Sigmoid colon (tissue), 7 donors: ENCODE measurements around the gene BET1. TPM values are rescaled to one million over a fixed set of nuclear protein-coding genes. Genes with fewer than 3 reads are reported as not detected.

Experiments used
- DNase-seq: peaks from one replicate; pipeline ENCODE4 v3.0.0-alpha.2; 2019
- H3K27ac ChIP-seq, 4 donors: fragments of 200-600 bp; sonication (generic); one replicate each; pipeline ENCODE4 v1.5.1; 2016 to 2019; ENCODE audit warnings: mild to moderate bottlenecking in 1 of 4
- H3K27me3 ChIP-seq, 3 donors: fragments of 200-600 bp; sonication (generic); one replicate each; pipeline ENCODE4 v1.5.1; 2019; ENCODE audit warnings: mild to moderate bottlenecking in 1 of 3
- H3K36me3 ChIP-seq, 4 donors: fragments of 200-600 bp; sonication (generic); one replicate each; pipeline ENCODE4 v1.5.1; 2016 to 2019
- H3K4me1 ChIP-seq, 4 donors: fragments of 200-600 bp; sonication (generic); one replicate each; pipeline ENCODE4 v1.5.1; 2017 to 2019
- H3K4me3 ChIP-seq, 4 donors: fragments of 200-600 bp; sonication (generic); one replicate each; pipeline ENCODE4 v1.5.1; 2017 to 2019; ENCODE audit warnings: mild to moderate bottlenecking in 2 of 4, moderate library complexity in 1 of 4
- H3K9me3 ChIP-seq, 4 donors: fragments of 200-600 bp in 3 of 4; sonication (generic) in 3 of 4; one replicate each; pipeline versions ENCODE4 v1.5.1 to v1.6.1; 2013 to 2019
- EP300 ChIP-seq, 4 donors: sonication (generic); formaldehyde crosslinking; IDR thresholded peaks; one replicate each; pipeline ENCODE4 v1.6.1; 2017; ENCODE audit warnings: antibody characterized with exemption in 4 of 4
- POLR2A ChIP-seq, 2 donors: fragments of 450-650 bp; IDR thresholded peaks; one replicate each; pipeline ENCODE4 v1.6.1; 2016; ENCODE audit warnings: antibody characterized with exemption in 2 of 2, mild to moderate bottlenecking in 2 of 2, moderate library complexity in 2 of 2
- POLR2AphosphoS5 ChIP-seq, 4 donors: sonication (generic); formaldehyde crosslinking; IDR thresholded peaks; one replicate each; pipeline ENCODE4 v1.6.1; 2017; ENCODE audit warnings: antibody characterized with exemption in 4 of 4
- WGBS, 2 donors: extraction: QIAGEN DNeasy Blood & Tissue Kit; methylation state at CpG; one replicate each; pipeline ENCODE4 v1.1.7; 2013; 5-methylcytosine and 5-hydroxymethylcytosine counted together
- intact Hi-C: fragments of 100-400 bp; cut with DNase I; formaldehyde crosslinking; loops from one replicate; pipeline ENCODE4 v1.15.1; 2023
- polyA plus RNA-seq, 3 donors: library from polyadenylated mRNA; stranded (reverse); fragments of 200-250 nt; gene quantifications; one replicate each; pipeline ENCODE4 v1.2.3, GENCODE V29; 2013
- total RNA-seq, 4 donors: library from RNA; depleted of rRNA; stranded (reverse); fragments of >200 nt; gene quantifications; one replicate each; pipeline ENCODE4 v1.1.0, GENCODE V29; 2016
- TF ChIP-seq, protein P1 (sequence below), 4 experiments: fragments of 450-650 bp in 3 of 4; fragments of 200-600 bp in 1 of 4; IDR thresholded peaks; one replicate each; pipeline ENCODE4 v1.5.1; 2016 to 2019; ENCODE audit warnings: antibody characterized with exemption in 4 of 4, mild to moderate bottlenecking in 3 of 4, moderate library complexity in 2 of 4
- donor health status: healthy with polysubstance abuse.
- donor health status: Bipolar disorder and iron deficiency.
- donor health status: healthy.

The BET1 gene
- total and polyA plus RNA-seq, 7 donors: 16.9 to 38.1 (median 27.0) TPM

DNA sequence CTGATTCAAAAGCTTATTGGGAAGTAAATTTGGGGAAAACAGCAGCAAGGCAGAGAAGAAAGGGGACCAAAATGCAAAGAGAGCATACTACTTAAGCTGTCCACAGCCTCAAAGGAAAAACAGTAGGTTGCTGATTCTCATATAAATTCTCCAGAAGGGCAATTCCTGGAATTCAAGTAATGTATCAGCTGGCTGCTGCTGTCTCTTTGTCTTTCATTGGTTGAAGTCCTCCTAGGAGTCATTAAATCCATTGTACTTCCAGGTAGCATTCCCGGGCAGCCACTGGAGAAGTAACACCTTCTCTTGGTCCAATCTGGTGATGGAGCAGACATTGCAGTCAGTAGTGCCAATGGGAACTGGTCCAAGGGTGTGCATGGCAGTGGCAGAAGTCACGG is 22.7 kb downstream of the BET1 start:
- Histone ChIP-seq H3K27ac (no peak overlapping the region), H3K4me1 (no peaks in the 10 kb centered on the region), H3K9me3 (no peaks in the 10 kb centered on the region), H3K4me3 (no peak overlapping the region), H3K36me3 (no peaks in the 10 kb centered on the region), H3K27me3 (no peaks in the 10 kb centered on the region)
- no peak for TF ChIP-seq POLR2AphosphoS5 (IDR thresholded peaks at IDR 0.05)
- TF ChIP-seq EP300 (IDR thresholded peaks at IDR 0.05): no peak
- TF ChIP-seq, protein P1, sequence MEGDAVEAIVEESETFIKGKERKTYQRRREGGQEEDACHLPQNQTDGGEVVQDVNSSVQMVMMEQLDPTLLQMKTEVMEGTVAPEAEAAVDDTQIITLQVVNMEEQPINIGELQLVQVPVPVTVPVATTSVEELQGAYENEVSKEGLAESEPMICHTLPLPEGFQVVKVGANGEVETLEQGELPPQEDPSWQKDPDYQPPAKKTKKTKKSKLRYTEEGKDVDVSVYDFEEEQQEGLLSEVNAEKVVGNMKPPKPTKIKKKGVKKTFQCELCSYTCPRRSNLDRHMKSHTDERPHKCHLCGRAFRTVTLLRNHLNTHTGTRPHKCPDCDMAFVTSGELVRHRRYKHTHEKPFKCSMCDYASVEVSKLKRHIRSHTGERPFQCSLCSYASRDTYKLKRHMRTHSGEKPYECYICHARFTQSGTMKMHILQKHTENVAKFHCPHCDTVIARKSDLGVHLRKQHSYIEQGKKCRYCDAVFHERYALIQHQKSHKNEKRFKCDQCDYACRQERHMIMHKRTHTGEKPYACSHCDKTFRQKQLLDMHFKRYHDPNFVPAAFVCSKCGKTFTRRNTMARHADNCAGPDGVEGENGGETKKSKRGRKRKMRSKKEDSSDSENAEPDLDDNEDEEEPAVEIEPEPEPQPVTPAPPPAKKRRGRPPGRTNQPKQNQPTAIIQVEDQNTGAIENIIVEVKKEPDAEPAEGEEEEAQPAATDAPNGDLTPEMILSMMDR (IDR thresholded peaks at IDR 0.05): no peak
- no peak for TF ChIP-seq POLR2A (IDR thresholded peaks at IDR 0.05)
- intact Hi-C loops: no loop called here
- DNase-seq: no peak
- WGBS, 2 donors: 20 to 64% methylated on average over 2 of the region's 2 CpGs

DNA sequence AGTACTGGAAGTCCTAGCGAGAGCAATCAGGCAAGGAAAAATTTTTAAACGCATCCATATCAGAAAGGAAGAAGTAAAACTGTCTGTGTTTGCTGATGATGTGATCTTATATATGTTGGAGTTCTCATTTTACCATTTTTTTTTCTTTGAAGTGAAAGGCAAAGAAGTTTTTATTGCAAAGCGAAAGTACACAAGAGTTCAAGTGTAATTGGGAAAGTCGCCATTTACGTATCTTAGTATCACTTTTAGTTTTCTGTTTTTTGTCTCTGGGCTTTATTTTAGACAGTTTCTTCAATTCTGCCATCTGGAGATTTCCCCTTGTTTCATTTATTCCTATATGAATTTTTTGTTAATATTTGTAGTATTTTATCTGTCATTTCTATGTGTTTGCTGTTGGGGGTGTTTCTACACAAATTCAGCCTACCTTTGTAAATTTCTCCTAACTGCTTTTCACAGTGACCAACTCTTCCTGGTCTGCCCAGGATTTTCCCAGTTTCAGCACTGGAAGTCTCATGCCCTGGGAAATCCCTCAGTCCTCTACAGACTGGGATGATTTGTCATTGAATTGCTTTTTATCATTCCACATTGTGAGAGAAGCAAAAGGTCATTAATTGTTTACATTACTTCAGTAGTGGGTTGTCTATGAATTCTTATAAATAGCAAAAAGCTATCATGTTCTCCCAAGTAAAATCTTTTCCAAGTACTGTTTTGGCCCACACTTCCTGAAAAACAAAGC is 23.2 kb downstream of the BET1 start:
- DNase-seq: no peak
- H3K4me1 ChIP-seq: no peaks in the 10 kb centered on the region
- no peaks in the 10 kb centered on the region for H3K27me3 ChIP-seq
- TF ChIP-seq POLR2AphosphoS5 (IDR thresholded peaks at IDR 0.05) (no peak), EP300 (IDR thresholded peaks at IDR 0.05) (no peak), POLR2A (IDR thresholded peaks at IDR 0.05) (no peak)
- TF ChIP-seq, protein P1 (IDR thresholded peaks at IDR 0.05): no peak
- H3K27ac ChIP-seq: peak overlapping the region in 2 of 4 donors; percentile 18 to 22
- peak overlapping the region in 2 of 4 donors; percentile 9 to 16 for H3K4me3 ChIP-seq
- H3K36me3 ChIP-seq: no peaks in the 10 kb centered on the region
- H3K9me3 ChIP-seq: no peaks in the 10 kb centered on the region
- intact Hi-C loops: no loop called here
- 69 to 71% methylated on average over 5 of the region's 5 CpGs for WGBS, 2 donors

DNA sequence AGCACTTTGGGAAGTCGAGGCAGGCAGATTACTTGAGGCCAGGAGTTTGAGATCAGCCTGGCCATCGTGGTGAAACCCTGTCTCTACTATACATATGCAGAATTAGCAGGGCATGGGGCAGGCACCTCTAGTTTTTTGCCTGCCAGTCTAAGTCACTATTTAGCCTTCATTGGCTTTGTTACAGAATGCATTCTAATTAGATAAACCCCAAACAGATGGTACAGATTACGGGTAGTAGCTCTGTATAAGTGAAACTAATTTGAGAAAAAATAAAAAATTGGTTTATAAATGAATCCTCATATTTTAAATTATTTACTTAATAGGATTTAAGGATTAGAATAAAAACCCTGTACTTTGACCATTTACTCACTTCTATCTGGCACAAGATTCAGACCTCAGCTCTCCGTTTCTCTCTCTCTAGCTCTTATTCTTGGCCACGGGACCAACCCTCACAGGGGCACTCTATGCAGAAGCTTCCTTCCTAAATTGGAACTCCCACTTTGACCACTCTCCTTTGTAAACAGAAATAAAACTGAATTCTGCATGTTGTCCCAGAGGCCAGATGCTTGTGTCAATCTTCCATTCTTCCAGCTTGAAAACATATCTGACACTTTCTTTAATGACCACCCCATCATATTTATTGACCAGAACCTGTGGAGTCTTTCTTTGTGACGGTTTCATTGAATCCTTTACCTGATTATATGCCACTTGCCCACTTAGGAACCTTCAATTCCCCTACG is 26.8 kb downstream of the BET1 start:
- Histone ChIP-seq H3K27me3 (no peaks in the 10 kb centered on the region), H3K9me3 (no peaks in the 10 kb centered on the region), H3K4me1 (no peaks in the 10 kb centered on the region), H3K36me3 (no peaks in the 10 kb centered on the region), H3K27ac (no peak overlapping the region), H3K4me3 (no peak overlapping the region)
- intact Hi-C loops: no loop called here
- WGBS, 2 donors: 64 to 72% methylated on average over 7 of the region's 7 CpGs
- DNase-seq: no peak
- TF ChIP-seq POLR2A (IDR thresholded peaks at IDR 0.05) (no peak), POLR2AphosphoS5 (IDR thresholded peaks at IDR 0.05) (no peak), EP300 (IDR thresholded peaks at IDR 0.05) (no peak)
- TF ChIP-seq, protein P1 (IDR thresholded peaks at IDR 0.05): no peak

DNA sequence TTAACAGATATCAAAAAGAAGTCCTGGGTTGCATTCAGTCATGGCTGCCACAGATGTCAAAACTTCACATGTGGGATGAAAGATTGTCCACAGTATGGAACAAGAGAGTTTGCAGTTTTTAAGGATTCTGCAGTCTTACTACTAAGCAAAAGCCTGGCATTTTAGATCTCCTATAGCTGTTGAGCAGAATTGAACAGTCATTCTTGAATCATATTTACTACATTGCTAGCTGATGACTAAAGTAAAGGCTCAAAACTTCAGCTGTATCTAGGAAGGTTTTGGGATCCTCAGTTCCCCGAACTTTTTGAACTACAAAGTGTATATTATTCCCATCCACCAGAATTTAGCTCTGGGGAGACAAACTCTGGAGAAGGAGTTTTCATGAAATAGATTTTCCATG is 31.0 kb downstream of the BET1 start:
- intact Hi-C loops: no loop called here
- no peak for TF ChIP-seq EP300 (IDR thresholded peaks at IDR 0.05)
- TF ChIP-seq, protein P1 (IDR thresholded peaks at IDR 0.05): no peak
- no peak for TF ChIP-seq POLR2AphosphoS5 (IDR thresholded peaks at IDR 0.05)
- TF ChIP-seq POLR2A (IDR thresholded peaks at IDR 0.05): no peak
- Histone ChIP-seq H3K27ac (no peak overlapping the region), H3K4me1 (no peaks in the 10 kb centered on the region), H3K9me3 (no peaks in the 10 kb centered on the region), H3K4me3 (no peak overlapping the region), H3K36me3 (no peaks in the 10 kb centered on the region), H3K27me3 (no peaks in the 10 kb centered on the region)
- 91 to 93% methylated on average over 1 of the region's 1 CpG for WGBS, 2 donors
- no peak for DNase-seq
